ENCODE measurements around the gene PSEN1.

- TF ChIP-seq CTCF (IDR thresholded peaks at IDR 0.05) (no peak), POLR2A (IDR thresholded peaks at IDR 0.05) (no peak)
Observed at GRCh38 chr14:73264885-73265720, 128.8 kb downstream of the PSEN1 start.
